DMS153 treated with DMSO at 0.1 percent for 48 hours (cell line): Measurements from ENCODE around the gene ZNF674.
"Not testable (repeated sequence)": the region's sequence is repeated elsewhere in the genome, so short reads cannot be mapped to it uniquely, and the experiment has no call there.

Source experiments
- DNase-seq: peaks from one replicate; lab custom pipeline; 2025; ENCODE audit not compliant: unreplicated experiment; lab: John Stamatoyannopoulos, UW

Gene ZNF674

DNA sequence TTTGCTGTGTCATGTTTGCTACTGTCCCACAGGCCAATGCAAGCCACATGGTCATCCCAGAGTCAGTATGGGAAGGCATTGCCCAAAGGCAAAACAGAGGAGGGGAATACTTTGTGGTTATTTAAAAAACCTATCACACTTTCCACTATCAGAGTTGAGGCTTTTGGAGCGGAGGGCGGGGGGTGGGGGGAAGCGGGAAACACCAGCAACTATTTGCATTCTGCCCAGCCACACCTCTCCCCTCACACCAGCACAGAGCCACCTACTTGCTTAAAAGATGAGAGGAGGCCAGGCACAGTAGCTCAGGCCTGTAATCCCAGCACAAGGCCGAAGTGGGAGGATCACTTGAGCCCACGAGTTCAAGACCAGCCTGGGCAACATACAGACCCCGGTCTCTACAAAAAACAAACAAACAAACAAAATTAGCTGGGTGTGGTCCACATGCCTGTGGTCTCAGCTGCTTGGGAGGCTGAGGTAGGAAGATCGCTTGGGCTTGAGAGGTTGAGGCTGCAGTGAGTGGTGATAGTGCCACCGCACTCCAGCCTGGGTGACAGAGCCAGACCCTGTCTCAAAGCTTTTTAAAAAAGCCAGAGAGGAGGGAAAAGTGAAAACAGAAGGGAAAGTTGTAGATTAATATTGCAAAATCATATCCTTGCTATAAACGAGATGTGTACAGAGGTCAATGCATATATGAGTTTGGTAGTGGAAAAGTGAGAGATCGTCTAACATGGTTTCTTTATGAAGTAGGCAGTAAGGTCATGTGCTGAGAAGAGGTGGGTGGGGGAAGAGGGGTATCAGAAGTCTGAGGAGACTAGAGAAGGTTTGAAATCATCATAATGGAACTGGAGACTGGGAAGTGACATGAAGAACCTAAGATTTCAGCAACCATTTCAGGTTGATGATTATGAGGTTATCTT lies 26.5 kb upstream of the ZNF674 start:
- no peak for DNase-seq

DNA sequence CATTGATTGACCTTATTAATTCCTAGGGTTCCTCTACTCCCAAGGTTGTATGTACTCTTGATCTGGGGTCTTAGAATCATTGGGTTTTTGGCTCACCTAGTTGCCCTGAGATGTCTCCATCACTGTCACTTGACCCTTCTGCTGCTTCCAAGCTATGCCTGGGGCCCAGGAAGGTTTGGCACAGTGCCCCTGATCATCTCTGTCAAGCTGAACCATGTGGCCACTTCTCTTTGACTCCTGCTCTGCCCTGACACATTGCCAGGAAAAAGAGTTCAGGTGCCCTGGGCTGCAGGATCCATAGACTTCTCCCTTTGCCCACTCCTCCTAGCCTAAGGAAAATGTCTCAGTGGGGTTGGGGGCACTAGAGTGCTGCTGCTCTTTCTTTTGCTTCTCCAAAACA lies 24.4 kb upstream of the ZNF674 start:
- no peak for DNase-seq

DNA sequence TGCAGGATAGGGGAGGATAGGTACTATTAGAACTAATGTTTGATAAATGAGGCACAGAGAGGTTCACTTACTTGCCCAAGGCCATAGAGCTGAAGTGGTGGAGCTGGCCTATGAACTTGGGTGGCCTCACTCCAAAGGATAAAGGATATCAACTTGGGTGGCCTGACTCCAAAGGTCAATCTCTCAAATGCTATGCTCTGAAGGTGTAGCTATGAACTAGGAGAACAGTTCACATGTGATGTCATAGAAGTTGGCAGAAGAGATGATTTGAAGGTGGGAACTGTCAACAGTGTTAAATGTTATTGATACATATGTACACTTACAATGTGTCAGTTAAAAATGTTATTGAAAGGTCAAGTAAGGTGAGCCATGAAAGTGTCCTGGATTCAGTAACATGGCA lies 22.2 kb upstream of the ZNF674 start:
- no peak for DNase-seq

DNA sequence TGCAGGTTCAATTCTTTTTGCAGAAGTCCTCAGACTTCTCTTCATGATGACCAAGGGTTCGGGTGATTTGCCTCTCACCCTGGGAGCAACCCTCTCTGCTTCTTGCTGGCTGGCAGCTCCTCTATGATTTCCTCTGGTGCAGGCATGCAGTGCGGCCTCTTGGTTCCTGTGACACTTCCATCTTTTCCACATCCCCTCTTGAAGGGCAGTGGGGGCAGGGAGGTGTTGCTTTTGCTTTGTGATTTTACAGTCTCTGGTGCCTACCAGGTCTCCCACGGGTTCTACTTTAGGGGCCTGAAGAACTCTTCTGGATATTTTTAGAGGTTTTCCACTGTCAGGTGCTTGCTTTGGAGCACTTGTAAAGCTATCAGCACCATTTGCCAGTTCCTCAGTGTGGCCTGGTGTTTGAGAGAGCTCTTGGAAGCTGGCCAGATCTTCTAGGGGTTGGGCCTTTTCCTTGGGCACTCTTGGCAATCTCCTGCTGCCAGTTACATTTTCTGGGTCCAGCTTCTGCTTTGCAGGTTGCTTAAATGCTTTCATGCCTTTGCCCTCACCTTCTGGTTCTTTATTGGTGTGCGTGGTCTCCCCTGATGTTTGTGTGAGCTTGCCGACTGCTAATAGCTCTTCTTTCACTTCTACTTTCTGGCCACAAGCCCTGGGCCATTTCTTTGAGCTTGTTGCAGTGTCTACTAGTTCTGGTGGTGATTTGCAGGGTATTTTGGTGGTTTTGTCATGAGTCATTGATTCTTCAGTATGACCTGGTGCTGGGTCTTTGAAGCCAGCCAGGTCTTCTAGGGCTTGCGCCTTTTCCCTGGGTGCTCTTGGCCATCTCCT lies 16.8 kb upstream of the ZNF674 start:
- DNase-seq: no peak

DNA sequence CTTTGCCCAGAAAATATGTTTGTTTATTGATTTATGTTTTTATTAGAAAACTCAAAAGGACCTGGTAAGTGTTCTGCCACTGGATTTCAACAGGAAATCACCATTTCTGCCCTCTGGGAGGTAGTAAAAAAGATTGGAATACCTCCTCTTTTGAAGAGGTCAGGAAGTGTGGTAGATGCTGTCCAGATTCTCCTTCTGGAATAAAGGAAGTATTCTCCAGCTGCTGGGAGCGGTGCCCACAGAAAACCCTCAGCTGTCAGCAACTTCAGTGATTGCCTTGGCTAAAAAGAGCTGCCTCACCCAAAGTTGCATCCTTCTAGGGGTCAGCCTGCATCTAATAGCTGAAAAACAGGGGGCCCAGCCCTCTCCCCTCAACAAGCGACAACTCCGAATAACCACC lies 13.8 kb upstream of the ZNF674 start:
- DNase-seq: no peak

DNA sequence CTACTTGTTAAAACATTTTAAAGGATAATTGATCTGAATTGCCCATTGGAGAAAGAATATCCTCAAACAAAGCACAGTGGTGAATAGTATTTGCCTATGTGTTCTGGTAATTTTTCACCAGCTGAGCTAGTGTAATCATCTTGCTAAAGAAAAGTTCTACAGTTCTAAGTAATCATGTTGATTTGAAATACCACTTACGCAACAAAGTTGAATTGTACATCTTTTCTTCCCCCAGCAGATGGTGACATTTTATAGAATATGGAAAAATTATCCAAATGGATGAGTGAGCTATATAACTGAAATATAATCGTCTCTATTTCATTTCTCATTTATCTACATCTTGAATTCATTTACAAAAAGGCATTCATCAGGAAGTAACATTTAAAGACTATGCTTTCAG lies 9.7 kb upstream of the ZNF674 start:
- no peak for DNase-seq

DNA sequence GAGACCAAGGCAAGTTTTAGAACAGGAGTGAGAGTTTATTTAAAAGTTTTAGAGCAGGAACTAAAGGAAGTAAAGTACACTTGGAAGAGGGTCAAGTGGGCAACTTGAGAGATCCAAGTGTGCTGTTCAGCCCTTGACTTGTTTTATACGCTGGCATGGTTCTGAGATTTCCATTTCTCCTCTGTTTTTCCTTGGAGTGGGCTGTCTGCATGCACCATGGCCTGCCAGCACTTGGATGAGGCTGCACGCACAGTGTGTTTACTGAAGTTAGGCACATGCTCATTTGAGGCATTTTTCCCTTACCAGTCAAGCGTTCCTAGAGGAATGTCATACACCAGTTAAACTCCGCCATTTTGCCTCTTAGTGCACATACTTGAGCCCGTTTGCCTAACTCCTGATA lies 8.7 kb upstream of the ZNF674 start:
- no peak for DNase-seq

DNA sequence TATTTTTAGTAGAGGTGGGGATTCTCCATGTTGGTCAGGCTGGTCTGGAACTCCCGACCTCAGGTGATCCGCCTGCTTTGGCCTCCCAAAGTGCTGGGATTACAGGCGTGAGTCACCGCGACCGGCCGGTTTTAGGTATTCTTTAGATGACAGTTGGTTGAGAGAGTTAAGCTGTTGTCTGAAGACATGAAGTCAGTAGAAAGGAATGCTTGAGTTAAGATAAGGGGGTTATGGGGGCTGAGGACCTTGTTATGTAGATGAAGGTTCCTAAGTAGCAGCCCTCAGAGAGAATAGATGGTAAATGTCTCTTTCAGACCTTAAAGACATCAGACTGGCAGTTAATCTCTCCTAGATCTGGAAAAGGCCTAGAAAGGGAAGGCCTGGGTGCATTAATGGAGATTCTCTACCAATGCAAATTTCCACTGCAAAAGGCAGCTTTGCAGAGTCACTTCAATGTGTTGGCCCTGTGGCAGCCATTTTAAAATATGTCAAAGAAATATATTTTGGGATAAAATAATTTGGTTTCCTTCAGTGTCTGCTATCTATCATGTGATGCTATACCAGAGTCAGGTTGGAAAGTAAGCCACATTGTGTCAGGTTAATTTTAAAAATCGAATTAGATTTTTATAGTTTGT lies 6.4 kb upstream of the ZNF674 start:
- DNase-seq: no peak

DNA sequence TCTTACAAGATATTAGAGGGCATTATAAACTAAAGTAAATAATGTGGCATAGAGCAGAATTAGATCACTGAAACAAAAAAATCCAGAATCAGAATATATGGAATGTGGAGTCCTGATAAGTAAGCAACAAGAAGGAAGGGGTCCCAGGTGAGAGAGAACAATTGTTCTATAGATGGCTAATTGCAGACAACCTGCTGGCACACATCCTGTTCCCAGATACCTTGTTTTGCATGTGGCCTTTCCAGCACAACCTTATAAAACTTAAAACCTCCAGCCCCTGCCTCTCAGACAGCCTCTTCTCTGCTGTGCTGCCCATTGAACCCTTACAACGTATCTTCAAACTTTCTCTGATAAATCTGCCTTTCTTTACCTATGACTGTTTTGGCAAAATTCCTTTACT lies 4.7 kb upstream of the ZNF674 start:
- no peak for DNase-seq

DNA sequence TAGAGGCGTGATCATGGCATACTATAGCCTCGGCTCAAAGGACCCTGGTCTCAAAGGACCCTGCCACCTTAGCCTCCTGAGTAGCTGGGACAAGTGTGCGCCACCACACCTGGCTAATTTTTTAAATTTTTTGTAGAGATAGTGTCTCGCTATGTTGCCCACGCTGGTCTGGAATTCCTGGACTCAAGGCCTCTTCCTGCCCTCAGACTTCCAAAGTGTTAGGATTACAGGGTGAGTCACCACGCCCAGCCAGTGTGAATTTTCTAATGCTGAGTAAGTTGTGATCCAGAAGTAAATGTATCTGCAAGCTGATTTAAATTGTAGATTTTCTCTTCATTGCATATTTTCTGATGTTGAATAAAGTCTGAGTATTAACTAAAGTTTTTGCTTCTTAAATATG lies 2.6 kb upstream of the ZNF674 start:
- no peak for DNase-seq

DNA sequence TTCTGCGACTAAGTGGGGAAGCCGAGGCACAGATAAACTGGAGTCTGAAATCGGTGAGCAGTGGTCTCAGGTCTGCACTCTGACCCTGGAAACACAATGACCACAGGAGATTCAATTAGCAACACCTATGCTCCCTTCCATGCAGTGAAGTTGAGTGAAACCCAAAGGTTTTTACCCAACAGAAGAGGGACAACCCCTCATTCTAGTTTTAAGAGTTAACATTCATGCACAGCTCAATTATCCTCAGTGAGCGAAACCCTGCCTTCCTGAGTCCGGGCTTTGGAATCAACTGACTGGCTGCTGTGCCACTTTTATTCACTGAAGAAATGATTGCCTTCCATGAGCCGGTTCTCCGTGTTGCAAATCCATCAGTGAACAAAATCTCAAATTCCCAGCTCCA lies 694 bp downstream of the ZNF674 start:
- DNase-seq: not testable (repeated sequence)

DNA sequence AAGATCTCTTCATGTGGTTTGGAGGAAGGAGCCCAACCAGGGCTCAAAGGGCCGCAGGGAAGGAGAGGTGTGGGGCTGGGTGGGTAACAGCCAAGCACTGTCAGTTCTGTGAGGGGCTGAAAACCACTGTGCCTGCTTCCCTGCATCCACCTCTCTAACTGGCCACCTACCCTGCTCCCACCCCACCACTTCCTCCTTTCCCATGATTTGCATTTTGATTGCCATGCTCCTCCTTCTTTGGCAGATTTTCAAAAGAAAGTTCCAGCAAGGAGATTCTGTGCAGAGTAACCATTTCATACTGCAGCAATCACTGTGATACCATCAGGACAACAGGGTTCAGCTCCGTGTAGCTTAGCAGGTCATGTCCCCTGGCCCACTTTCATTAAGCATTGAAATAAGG lies 1.8 kb downstream of the ZNF674 start:
- DNase-seq: no peak

DNA sequence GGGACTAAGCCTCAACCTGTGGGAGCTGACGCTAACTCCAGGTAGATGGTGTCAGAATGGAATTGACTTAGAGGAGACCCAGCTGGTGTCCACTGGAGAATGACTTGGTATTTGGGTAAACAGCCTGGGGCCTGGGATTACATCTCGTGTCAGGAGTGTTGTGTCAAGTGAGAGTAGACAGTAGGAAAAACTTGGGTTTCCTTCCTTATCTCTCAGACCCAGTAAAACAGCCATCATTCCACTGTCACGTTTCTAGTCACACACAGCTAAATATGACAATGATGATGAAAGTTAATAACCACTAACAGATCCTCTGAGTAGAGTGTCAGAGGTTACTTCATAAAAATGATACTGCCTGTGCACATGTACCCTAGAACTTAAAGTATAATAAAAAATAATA lies 13.8 kb downstream of the ZNF674 start:
- no peak for DNase-seq

DNA sequence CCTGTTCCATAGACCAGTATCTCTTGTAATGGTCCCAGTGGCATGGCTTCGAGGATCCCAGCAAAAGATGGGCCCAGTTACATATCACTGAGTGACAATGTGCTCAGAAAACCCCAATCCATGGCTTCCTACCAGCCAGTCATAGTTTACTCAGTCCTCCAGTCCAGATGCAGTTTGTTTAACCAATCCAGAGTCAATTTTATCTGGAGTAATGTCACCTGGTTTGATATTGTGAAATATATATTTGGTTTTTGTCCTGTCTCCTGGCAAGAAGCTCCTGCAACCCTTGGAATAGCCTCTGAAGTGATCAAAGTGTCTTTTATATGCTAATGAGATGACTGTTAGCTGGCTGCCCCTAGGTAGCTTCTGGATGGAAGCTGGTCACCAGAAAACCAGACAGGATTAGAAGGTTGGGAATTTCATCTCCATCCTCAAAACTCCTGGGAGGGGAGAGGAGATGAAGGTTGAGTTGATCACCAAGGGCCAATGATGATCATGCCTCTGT lies 14.8 kb downstream of the ZNF674 start:
- not testable (repeated sequence) for DNase-seq

DNA sequence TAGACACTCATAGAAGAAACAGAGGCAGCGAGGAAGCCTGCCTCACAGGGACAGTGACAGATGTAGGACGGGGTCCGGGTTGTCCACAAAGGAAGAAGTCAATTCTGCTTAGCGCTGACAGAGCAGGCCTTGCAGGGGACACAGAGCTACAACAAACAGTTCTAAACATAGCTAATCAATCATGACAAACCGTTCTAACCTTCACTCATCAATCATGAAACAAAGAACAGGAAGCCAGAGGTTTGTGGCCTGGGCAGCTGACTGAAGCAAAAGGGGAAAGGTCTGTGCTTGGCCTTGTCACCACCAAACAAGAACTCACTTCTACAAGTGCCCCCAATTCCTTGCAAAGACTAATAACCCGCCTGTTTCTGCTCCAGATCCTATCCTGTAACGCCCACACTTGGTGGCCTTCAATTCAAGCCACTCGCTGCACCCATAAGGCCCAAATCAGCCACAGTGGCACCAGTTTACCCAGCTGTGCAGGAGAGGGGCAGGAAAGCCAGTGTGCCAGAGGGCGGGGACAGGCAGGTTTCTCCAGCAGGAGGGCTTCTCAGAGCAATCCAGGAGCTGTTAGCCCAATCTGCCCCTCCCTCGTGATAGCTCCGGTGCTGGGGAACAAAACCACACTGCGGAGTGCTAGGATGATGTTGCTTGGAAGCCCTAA lies 15.3 kb downstream of the ZNF674 start:
- not testable (repeated sequence) for DNase-seq

DNA sequence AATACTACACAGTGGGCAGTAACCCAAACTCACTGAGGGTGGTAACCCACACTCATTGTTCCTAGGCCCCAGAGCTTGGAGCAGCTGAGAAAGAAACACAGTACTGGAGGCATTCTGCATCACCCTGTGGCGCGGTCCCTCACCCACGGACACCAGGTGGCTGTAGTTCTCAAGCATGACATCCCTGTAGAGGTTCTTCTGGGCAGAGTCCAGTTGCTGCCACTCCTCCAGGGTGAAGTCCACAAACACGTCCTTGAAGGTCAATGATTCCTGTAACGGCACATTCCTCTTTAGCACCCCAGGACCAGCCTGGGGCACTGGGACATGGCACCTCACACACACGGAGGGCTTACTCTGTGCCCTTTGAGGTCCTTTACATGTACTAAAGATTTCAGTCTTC lies 16.6 kb downstream of the ZNF674 start:
- not testable (repeated sequence) for DNase-seq

DNA sequence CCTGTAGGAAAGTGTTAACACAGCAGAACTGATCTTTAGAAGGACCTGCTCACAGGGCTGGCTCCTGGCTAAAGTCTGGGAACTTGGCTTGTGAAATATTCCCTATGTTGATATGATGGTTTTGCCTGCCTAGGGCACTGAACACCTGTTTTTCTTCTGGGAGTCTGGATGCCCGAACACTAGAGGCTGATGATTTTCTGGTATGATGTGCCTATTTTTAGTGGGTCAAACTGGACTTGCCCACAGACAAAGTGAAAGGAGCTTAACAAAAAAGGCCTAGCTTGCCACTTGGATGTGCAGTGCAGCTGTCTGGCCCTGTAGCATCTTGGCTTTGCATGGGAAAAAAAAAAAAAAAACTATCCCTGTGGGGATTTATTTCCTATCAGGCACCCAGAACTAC lies 39.1 kb downstream of the ZNF674 start:
- no peak for DNase-seq

DNA sequence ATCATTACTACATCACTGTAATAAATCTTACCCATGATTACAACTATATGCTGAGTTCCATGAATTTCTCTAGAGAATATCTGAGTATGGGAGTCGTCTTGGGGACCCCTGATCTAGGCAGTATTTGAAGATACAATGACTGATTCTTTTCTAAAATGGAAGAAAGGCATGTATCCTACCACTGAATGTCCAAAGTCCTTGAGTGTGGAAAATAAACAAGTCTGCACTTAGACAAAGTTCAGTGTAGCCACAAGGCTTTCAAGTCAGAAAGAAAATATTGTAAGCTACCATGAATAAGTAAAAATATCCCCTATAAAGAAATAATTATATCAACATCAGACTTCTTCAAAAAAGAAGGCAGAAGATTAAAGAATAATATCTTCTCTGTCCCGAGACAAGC lies 42.4 kb downstream of the ZNF674 start:
- DNase-seq: no peak

DNA sequence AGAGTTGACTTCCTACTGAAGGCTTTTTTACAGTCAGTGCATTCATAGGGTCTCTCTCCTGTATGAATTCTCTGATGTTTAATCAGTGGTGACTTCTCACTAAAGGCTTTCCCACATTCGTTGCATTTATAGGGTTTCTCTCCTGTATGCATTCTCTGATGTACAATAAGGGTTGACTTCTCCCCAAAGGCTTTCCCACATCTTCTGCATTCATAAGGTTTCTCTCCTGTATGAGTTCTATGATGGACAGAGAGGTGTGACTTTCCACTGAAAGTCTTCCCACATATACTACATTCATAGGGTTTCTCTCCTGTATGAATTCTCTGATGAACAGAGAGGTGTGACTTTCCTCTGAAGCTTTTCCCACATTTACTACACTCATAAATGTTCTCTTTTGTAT lies 45.2 kb downstream of the ZNF674 start:
- no peak for DNase-seq

DNA sequence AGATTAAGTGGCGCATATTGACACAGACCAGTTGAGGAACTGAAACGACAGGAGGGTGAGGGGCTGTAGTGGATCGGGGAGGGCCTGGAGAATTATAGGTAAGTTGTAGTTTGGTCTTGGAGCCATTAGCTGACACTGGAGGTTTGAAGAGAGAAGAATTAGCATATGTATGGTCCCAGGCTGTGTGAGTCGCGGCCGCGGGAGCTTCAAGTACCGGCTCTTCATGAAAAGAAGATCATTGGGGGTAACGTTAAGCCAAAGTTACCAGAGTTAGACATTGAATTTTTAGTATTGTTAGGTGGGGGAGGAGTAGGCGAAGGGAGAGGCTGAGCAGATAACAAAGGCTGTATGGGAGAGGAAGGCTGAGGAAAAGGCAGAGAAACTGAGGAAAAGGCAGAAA lies 56.5 kb downstream of the ZNF674 start:
- no peak for DNase-seq

DNA sequence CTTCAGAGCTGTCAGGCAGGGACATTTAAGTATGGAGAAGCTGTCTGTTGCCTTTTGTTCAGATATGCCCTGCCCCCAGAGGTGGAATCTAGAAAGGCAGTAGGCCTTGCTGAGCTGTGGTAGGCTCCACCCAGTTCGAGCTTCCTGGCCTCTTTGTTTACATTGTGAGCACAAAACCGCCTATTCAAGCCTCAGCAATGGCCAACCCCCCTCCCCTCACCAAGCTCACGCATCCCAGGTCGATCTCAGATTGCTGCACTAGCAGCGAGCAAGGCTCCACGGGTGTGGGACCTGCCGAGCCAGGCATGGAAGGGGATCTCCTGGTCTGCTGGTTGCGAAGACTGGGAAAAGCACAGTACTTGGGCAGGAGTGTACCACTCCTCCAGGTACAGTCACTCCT lies 59.3 kb downstream of the ZNF674 start:
- no peak for DNase-seq
